ENCODE data around the gene NACAD.
"Not testable (repeated sequence)": the region's sequence is repeated elsewhere in the genome, so short reads cannot be mapped to it uniquely, and the experiment has no call there.

Gene NACAD

GRCh38 chr7:45126201-45126600 lies 37.4 kb upstream of the NACAD start:
- TF ChIP-seq JUND (IDR thresholded peaks at IDR 0.05; ENCODE audit: low read depth): no peak
- no peak for DNase-seq (ENCODE audit: low read depth in 1 of 2, low spot score in 1 of 2)
- in situ Hi-C loops (cut with HindIII; ENCODE audit: low pct_unique_long_range_greater_than_20kb, low sequenced_read_pairs): no loop called here

DNA sequence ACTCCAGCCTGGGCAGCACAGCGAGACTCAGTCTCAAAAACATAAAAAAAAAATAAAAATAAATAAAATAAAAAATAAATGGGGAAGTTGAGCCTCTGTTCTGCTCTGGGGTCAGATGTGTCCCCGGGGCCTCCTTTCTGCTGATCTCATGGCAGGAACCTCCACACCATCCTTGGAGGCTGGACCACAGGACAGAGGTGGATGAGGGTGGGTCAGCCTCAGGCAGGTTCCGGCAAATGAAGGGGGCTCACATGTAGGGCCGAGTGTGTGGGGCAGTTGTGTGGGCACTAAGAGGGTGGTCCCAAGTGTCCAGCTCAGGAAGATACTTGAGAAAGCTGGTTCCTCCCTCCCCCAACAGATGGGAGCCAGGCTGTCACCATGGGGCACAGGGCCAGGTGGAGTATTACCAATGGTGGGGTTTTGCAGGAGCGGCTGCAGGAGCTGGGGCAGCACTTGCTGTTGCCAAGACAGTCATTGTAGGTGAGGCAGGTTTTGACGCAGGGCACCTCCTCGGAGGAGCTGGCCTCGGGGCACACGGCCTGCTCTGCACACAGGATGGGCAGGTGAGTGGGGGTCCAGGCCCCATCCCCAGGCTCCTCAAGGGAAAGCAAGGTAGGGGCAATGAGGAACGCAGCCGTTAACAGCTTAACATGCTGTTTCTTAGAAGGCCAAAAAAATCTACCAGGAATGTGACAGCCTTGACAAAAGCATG lies 36.6 kb upstream of the NACAD start:
- no peak for DNase-seq (ENCODE audit: low read depth in 1 of 2, low spot score in 1 of 2)
- in situ Hi-C loops (cut with HindIII; ENCODE audit: low pct_unique_long_range_greater_than_20kb, low sequenced_read_pairs): no loop called here
- TF ChIP-seq JUND (IDR thresholded peaks at IDR 0.05; ENCODE audit: low read depth): no peak

- TF ChIP-seq JUND (IDR thresholded peaks at IDR 0.05; ENCODE audit: low read depth): no peak
- in situ Hi-C loops (cut with HindIII; ENCODE audit: low pct_unique_long_range_greater_than_20kb, low sequenced_read_pairs): no loop called here
- DNase-seq (ENCODE audit: low read depth in 1 of 2, low spot score in 1 of 2): no peak
Measured at GRCh38 chr7:45123913-45124710, 35.3 kb upstream of the NACAD start.

DNA sequence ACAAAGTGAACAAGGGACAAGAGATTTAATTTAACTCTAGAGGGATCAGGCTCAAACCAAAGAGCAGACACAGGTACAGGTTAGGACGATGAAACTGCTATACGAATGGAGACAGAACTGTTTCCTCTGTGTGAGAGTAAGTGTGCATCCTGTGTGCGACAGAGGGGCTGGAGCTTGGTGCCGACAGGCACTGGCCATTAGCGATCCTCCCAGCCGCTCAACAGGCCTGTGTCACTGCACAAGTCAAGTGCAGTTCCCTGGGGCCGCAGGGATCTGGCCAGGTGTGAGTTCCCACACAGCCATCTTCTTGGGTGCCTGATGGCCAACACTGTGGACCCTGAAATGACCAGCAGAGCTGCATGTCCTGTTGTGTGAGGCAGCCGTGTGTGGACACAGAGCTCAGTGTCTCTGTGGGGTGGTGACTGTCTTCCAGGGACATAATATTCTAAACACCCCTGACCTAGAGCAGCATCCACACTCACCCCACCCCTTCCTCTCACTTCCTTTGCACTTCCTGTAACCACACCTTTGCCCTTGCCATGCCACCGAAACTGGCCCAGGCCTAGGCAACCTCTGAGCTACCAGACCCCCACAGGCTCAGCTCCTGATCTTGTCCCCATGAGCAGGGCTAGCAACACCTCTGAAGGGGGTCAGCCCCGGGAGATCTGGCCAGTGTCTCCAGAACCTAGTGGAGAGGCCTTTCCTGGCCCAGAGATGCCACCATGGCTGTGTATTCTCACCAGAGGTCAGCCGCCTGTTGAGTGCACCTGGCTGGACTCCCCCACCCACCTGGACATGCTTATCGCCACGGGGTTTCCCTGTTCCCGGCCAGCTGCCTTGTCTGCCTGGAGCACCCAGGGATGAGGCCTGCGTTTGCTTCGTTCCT lies 34.4 kb upstream of the NACAD start:
- TF ChIP-seq JUND (IDR thresholded peaks at IDR 0.05; ENCODE audit: low read depth): no peak
- DNase-seq (ENCODE audit: low read depth in 1 of 2, low spot score in 1 of 2): no peak
- in situ Hi-C loops (cut with HindIII; ENCODE audit: low pct_unique_long_range_greater_than_20kb, low sequenced_read_pairs): no loop called here

- no peak for TF ChIP-seq JUND (IDR thresholded peaks at IDR 0.05; ENCODE audit: low read depth)
- in situ Hi-C loops (cut with HindIII; ENCODE audit: low pct_unique_long_range_greater_than_20kb, low sequenced_read_pairs): no loop called here
- no peak for DNase-seq (ENCODE audit: low read depth in 1 of 2, low spot score in 1 of 2)
Measured at GRCh38 chr7:45119550-45119949, 30.8 kb upstream of the NACAD start.

DNA sequence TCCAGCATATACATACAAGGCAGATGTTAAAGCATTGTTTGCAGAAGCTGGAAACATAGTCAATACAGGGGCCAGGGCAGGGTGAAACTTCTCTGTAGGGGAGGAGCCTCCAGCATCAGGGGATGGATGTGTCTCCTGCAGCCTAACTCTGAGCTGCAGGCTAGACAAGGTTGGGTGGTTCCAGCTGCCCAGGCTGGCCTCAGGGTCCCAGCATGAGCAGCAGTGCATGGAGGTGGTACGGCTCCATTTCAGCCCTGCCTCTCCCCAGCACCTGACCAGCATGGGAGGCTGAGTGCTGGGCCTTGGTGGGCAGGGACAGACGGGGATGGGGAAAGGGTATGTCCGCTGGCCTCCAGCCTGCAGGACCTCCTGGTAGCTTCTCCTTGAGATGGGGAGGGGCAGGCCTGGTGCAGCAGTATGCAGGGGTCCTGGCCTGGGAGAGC lies 30.1 kb upstream of the NACAD start:
- in situ Hi-C loops (cut with HindIII; ENCODE audit: low pct_unique_long_range_greater_than_20kb, low sequenced_read_pairs): no loop called here
- no peak for TF ChIP-seq JUND (IDR thresholded peaks at IDR 0.05; ENCODE audit: low read depth)
- DNase-seq (ENCODE audit: low read depth in 1 of 2, low spot score in 1 of 2): no peak

GRCh38 chr7:45118292-45118691 lies 29.5 kb upstream of the NACAD start:
- DNase-seq (ENCODE audit: low read depth in 1 of 2, low spot score in 1 of 2): no peak
- TF ChIP-seq JUND (IDR thresholded peaks at IDR 0.05; ENCODE audit: low read depth): no peak
- in situ Hi-C loops (cut with HindIII; ENCODE audit: low pct_unique_long_range_greater_than_20kb, low sequenced_read_pairs): no loop called here

- no peak for TF ChIP-seq JUND (IDR thresholded peaks at IDR 0.05; ENCODE audit: low read depth)
- in situ Hi-C loops (cut with HindIII; ENCODE audit: low pct_unique_long_range_greater_than_20kb, low sequenced_read_pairs): no loop called here
- no peak for DNase-seq (ENCODE audit: low read depth in 1 of 2, low spot score in 1 of 2)
Measured at GRCh38 chr7:45117582-45117981, 28.8 kb upstream of the NACAD start.

- in situ Hi-C loops (cut with HindIII; ENCODE audit: low pct_unique_long_range_greater_than_20kb, low sequenced_read_pairs): no loop called here
- no peak for TF ChIP-seq JUND (IDR thresholded peaks at IDR 0.05; ENCODE audit: low read depth)
Measured at GRCh38 chr7:45116048-45116447, 27.3 kb upstream of the NACAD start.

GRCh38 chr7:45114926-45115325 lies 26.2 kb upstream of the NACAD start:
- no peak for DNase-seq (ENCODE audit: low read depth in 1 of 2, low spot score in 1 of 2)
- in situ Hi-C loops (cut with HindIII; ENCODE audit: low pct_unique_long_range_greater_than_20kb, low sequenced_read_pairs): no loop called here
- no peak for TF ChIP-seq JUND (IDR thresholded peaks at IDR 0.05; ENCODE audit: low read depth)

More at GRCh38 chr7:45116048-45116447, 27.3 kb upstream of the NACAD start:
- DNase-seq (ENCODE audit: low read depth in 1 of 2, low spot score in 1 of 2): peak in 1 of 2 experiments; percentile 59

- DNase-seq (ENCODE audit: low read depth in 1 of 2, low spot score in 1 of 2); in situ Hi-C loops (cut with HindIII; ENCODE audit: low pct_unique_long_range_greater_than_20kb, low sequenced_read_pairs): not testable (repeated sequence)
Measured at GRCh38 chr7:45114257-45114656, 25.5 kb upstream of the NACAD start.

DNA sequence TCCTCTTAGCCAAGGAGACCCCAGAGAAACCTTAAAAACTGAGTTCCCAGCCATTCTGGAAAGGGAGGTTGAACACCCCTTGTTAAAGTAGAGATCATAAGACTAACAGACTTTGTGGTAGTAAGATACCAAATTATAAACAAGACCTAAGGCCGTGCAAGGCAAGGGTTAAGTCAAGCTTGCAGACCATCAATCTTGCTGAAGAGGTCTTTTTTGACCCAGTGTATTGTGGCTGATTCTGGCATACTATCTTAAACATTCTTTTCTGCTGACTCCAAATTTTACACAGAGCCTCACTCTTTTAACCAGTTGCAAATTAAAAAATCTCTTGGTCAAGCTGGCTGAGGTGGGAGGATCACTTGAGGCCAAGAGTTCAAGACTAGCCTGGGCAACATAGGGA lies 23.9 kb upstream of the NACAD start:
- no peak for DNase-seq (ENCODE audit: low read depth in 1 of 2, low spot score in 1 of 2)
- no peak for TF ChIP-seq JUND (IDR thresholded peaks at IDR 0.05; ENCODE audit: low read depth)
- in situ Hi-C loops (cut with HindIII; ENCODE audit: low pct_unique_long_range_greater_than_20kb, low sequenced_read_pairs): no loop called here
